GM19099 (cell line): ENCODE measurements around the gene TRIM67.

ENCODE experiments used
- POLR2A ChIP-seq: IDR thresholded peaks from 3 replicates; pipeline ENCODE4 v1.6.1; 2011; ENCODE audit warnings: low read depth; ENCODE audit not compliant: insufficient read length; ENCODE audit errors: extremely low read depth

The TRIM67 gene

DNA sequence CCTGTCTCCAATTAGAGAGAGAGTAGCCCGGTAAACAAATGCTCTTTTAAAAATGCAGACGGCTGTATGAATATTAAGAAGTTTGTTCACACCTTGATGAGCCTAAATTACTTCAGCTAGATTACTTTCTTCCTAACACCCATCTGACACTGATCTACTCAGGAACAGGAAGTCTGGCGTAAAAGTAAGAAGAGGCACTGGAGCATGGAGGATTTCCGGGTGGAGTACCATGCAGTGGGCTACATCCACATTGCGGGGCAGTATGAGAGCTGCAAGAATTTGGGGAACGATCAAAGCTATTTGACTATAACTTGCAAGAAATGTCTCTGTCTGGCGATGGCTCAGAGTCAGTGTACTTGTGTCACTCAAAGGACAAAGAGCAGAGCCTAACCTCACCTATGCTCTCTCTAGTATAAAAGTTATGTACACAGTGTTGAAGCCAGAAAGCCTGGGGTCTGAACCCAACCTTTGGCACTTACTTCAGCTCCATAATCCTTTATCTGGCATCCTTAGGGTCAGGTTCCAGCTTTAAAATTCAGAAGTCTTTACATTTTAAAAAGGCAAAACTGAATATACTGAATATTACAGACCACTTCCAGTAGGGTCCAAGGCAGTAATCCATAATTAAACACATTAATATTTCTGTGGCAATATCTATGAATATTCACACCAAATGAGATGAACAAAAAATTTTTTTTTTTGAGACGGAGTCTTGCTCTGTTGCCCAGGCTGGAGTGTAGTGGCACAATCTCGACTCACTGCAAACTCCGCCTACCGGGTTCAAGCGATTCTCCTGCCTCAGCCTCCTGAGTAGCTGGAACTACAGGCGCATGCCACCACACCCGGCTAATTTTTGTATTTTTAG lies 71.2 kb downstream of the TRIM67 start:
- no peak for TF ChIP-seq POLR2A

DNA sequence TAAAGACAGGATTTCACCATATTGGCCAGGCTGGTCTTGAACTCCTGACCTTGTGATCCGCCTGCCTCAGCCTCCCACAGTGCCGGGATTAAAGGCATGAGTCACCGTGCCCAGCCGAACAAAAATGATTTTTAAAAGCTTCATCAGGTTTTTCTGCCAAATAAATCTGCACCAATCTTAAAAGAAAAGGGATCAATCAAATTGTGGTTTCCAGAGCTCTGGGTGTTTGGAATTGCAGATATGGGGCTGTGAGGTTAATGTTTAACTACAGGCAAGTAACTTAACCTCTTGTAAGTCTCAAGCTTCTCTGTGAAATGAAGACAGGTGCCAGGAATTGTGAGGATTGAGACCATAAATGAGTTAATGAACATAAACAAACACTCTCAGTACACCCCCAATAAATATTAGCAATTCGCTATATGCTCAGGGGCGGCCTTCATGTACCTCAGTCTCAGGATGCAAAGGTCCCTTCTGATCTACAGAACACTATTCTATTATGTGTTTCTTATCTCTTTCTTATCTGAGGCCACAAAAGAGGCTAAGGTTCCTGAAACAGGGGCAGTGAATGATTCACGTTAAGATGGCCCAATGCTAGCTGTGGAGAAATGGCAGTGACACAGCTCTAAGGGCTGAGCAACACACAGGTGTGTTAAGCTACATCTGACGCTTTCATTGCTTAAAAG lies 72.0 kb downstream of the TRIM67 start:
- no peak for TF ChIP-seq POLR2A

DNA sequence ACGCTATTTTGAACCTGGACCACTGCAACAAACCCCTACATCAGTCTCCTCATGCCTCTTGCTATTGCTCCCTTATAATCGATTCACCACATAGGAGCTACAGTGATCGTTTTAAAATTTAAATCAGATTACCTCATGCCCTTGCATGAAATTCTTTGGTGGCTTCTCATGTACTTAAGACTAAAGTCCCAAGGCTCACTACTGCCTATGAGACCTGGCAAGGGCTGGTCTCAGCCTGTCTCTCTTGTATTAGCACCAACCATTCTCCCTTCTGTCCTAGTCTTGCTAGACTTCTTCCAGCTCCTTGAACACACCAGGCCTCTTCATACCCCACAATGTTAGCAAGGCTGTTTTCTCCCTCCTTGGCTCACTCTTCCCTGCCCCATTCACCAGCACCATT lies 72.6 kb downstream of the TRIM67 start:
- no peak for TF ChIP-seq POLR2A

DNA sequence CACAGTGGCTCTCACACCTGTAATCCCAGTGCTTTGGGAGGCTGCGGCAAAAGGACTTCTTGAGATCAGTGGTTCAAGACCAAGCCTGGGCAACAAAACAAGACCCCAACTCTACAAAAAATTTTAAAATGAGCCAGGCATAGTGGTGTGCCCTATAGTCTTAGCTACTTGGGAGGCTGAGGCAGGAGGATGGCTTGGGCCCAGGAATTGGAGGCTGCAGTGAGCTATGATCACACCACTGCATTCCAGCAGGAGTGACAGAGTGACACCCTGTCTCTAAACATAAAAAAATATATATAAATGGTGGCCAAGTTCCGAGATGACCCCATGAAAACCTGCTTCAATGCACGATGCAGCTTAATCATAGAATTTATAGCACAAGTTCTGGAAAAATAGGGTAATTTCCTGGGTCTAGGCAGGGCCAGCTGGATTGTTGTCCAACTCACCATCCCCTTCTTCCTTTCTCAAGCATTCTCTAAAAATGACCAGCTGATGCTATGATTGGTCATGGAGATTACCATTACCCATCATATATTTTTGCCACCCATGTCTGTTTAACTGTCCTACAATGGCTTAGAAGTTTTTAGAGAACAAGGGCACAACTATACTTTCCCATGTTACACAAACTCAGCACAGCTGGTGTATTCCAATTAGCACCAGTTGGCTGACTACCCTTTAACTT lies 73.8 kb downstream of the TRIM67 start:
- TF ChIP-seq POLR2A: no peak

- TF ChIP-seq POLR2A: no peak
Observed at GRCh38 chr1:231236208-231236591, 74.3 kb downstream of the TRIM67 start.

GRCh38 chr1:231236938-231237337 lies 75.1 kb downstream of the TRIM67 start:
- TF ChIP-seq POLR2A: no peak

DNA sequence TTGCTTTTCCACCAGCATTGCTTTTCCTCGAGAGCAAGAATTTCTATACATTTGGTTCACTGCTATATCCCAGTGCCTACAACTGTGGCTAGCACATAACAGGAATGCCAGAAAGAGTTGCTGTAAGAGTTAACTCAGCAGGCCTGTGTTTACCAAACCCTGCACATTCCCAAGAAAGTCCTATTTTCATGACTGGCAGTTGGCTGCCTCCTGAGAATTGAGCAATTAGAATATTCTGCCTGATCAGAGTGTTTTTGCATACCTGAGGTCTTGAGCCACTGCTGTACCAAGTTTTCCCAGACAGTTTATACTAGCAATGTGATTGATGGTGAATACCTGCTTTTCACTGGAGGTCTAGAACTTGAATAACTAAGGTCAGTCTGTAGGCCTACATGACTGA lies 76.4 kb downstream of the TRIM67 start:
- TF ChIP-seq POLR2A: no peak

GRCh38 chr1:231240531-231240882 lies 78.6 kb downstream of the TRIM67 start:
- no peak for TF ChIP-seq POLR2A

- peak; percentile 97 for TF ChIP-seq POLR2A
Observed at GRCh38 chr1:231240883-231241735, 79.3 kb downstream of the TRIM67 start, which contains the start of gene GNPAT. GNPAT (plus strand) TSS chr1:231241212; CDS start chr1:231241379, 167 bp downstream.

DNA sequence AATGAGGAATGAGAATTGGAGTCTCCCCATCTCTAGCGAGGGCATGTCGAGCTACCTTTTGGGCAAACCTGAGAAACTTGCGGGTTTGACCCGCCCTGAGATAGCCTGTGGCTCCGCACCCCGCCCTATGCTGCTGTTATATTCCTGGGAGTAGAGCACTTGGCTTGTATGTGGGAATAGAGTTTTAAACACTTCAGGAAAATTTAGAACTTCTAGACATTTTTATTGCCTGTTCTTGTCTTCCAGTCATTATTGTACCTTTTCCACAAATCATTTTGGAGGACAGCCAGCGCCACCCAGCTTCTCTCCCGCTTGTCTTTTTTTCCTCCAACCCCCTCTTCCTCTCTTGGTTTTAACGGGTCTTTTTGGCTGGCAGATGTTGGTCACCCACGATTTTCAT lies 79.9 kb downstream of the TRIM67 start:
- no peak for TF ChIP-seq POLR2A

GRCh38 chr1:231242516-231243198 lies 80.8 kb downstream of the TRIM67 start:
- TF ChIP-seq POLR2A: no peak

GRCh38 chr1:231248778-231249177 lies 86.9 kb downstream of the TRIM67 start:
- no peak for TF ChIP-seq POLR2A

- no peak for TF ChIP-seq POLR2A
Observed at GRCh38 chr1:231252336-231252735, 90.5 kb downstream of the TRIM67 start.

- TF ChIP-seq POLR2A: no peak
Observed at GRCh38 chr1:231260351-231260750, 98.5 kb downstream of the TRIM67 start.
